B cell (primary cell): ENCODE measurements around the gene ATP6V1B1. TPM values are rescaled to one million over a fixed set of nuclear protein-coding genes. Genes with fewer than 3 reads are reported as not detected.

ENCODE experiments used
- ATAC-seq: fragments of 200-7000 bp; cut with Tn5 transposase; one replicate; pipeline ENCODE4 v1.10.0; 2021; ENCODE audit warnings: low read depth, mild to moderate bottlenecking, moderate number of reproducible peaks, moderate library complexity
- CTCF ChIA-PET: fragments of 350-600 bp; sonication (Branson Sonifier 250); formaldehyde crosslinking; loops from one replicate; lab custom pipeline; 2021; ENCODE audit warnings: antibody characterized with exemption, inconsistent platforms; lab: Charles Lee
- POLR2A ChIA-PET: fragments of 350-600 bp; sonication (Branson Sonifier 250); formaldehyde crosslinking; loops from one replicate; lab custom pipeline; 2021; ENCODE audit warnings: antibody characterized with exemption; lab: Charles Lee
- DNase-seq: peaks from one replicate; pipeline ENCODE4 v3.0.0; 2013
- H2AFZ ChIP-seq: 2 replicates; pipeline ENCODE4 v1.6.1; 2012; ENCODE audit warnings: mild to moderate bottlenecking, low read depth, low read length; ENCODE audit not compliant: insufficient read depth, poor library complexity, severe bottlenecking
- H3K27ac ChIP-seq, 2 donors: 1 replicate in 1 of 2; 2 replicates in 1 of 2; pipeline ENCODE4 v1.5.1; 2012 to 2013; ENCODE audit warnings: low read length in 2 of 2, mild to moderate bottlenecking in 2 of 2, moderate library complexity in 1 of 2
- H3K27me3 ChIP-seq, 4 experiments: fragments of 200-600 bp in 1 of 4; sonication (generic) in 1 of 4; replicated peaks in 1 of 4; 1 replicate in 2 of 4; 2 replicates in 2 of 4; pipeline versions ENCODE4 v1.6.1 to v1.7.0; 2013 to 2016; ENCODE audit warnings: low read length in 3 of 4, mild to moderate bottlenecking in 2 of 4, mixed read lengths in 1 of 4, moderate library complexity in 1 of 4; ENCODE audit not compliant: insufficient read depth in 4 of 4, control insufficient read depth in 3 of 4; ENCODE audit errors: control extremely low read depth in 1 of 4
- H3K36me3 ChIP-seq, 2 experiments: replicated peaks in 1 of 2; 1 replicate in 1 of 2; 2 replicates in 1 of 2; pipeline versions ENCODE4 v1.6.1 to v1.7.1; 2013; ENCODE audit warnings: low read length in 1 of 2; ENCODE audit not compliant: insufficient read depth in 2 of 2, control insufficient read depth in 1 of 2; ENCODE audit errors: control extremely low read depth in 1 of 2, extremely low read depth in 1 of 2
- H3K4me1 ChIP-seq, 2 donors: fragments of 200-600 bp in 1 of 2; sonication (generic) in 1 of 2; 1 replicate in 1 of 2; 2 replicates in 1 of 2; pipeline versions ENCODE4 v1.5.1 to v1.6.1; 2013 to 2017; ENCODE audit warnings: low read length in 2 of 2; ENCODE audit not compliant: control insufficient read depth in 2 of 2, insufficient read depth in 2 of 2
- H3K4me2 ChIP-seq: replicated peaks from 2 replicates; pipeline ENCODE3; 2012; ENCODE audit warnings: mild to moderate bottlenecking, low read depth, low read length; ENCODE audit not compliant: poor library complexity, severe bottlenecking
- H3K4me3 ChIP-seq, 5 experiments: fragments of 200-600 bp in 1 of 5; sonication (generic) in 1 of 5; 1 replicate in 3 of 5; 2 replicates in 2 of 5; pipeline versions ENCODE4 v1.5.1 to v1.7.0; 2011 to 2016; ENCODE audit warnings: low read length in 4 of 5, mild to moderate bottlenecking in 4 of 5, low read depth in 2 of 5, control low read depth in 1 of 5, moderate library complexity in 1 of 5; ENCODE audit not compliant: insufficient read depth in 1 of 5; ENCODE audit errors: control extremely low read depth in 1 of 5, extremely low read depth in 1 of 5
- H3K79me2 ChIP-seq: fragments of 200-600 bp; sonication (generic); one replicate; pipeline ENCODE4 v1.6.0; 2016; ENCODE audit warnings: low read length; ENCODE audit not compliant: control insufficient read depth, insufficient read depth
- H3K9ac ChIP-seq: fragments of 200-600 bp; sonication (generic); 2 replicates; pipeline ENCODE4 v1.6.1; 2017; ENCODE audit warnings: mild to moderate bottlenecking, low read length, moderate library complexity
- H3K9me3 ChIP-seq, 3 donors: one replicate each; pipeline versions ENCODE4 v1.6.1 to v1.7.1; 2013; ENCODE audit warnings: low read length in 2 of 3; ENCODE audit not compliant: control insufficient read depth in 2 of 3, insufficient read depth in 1 of 3; ENCODE audit errors: control extremely low read depth in 1 of 3
- H4K20me1 ChIP-seq: 2 replicates; pipeline ENCODE4 v1.6.0; 2012; ENCODE audit warnings: mild to moderate bottlenecking, low read length; ENCODE audit not compliant: insufficient read depth, control insufficient read depth, poor library complexity, severe bottlenecking
- H3K27ac Mint-ChIP-seq: one replicate; pipeline ENCODE4 v1.8.0; 2021; ENCODE audit warnings: mixed read lengths
- H3K27me3 Mint-ChIP-seq: one replicate; pipeline ENCODE4 v1.8.0; 2021; ENCODE audit warnings: mixed read lengths
- H3K4me1 Mint-ChIP-seq: one replicate; pipeline ENCODE4 v1.8.0; 2021; ENCODE audit warnings: mixed read lengths
- H3K4me3 Mint-ChIP-seq: one replicate; pipeline ENCODE4 v1.8.0; 2021; ENCODE audit warnings: mixed read lengths
- H3K9me3 Mint-ChIP-seq: one replicate; pipeline ENCODE4 v1.8.0; 2022; ENCODE audit warnings: mixed read lengths; ENCODE audit not compliant: insufficient read depth
- EZH2 ChIP-seq: IDR thresholded peaks from 2 replicates; pipeline ENCODE4 v1.6.1; 2012; ENCODE audit warnings: borderline replicate concordance, low read depth, mild to moderate bottlenecking, moderate library complexity, low read length; ENCODE audit not compliant: insufficient read depth, poor library complexity, severe bottlenecking
- WGBS: methylation state at CpG from one replicate; pipeline ENCODE4 v1.1.5; 2013; ENCODE audit warnings: missing lambda C conversion rate; ENCODE audit not compliant: insufficient coverage; 5-methylcytosine and 5-hydroxymethylcytosine counted together
- intact Hi-C: fragments of 100-400 bp; cut with micrococcal nuclease; formaldehyde crosslinking; loops from one replicate; pipeline ENCODE4 v1.10.0; 2022
- polyA plus RNA-seq: library from polyadenylated mRNA; depleted of rRNA; stranded (reverse); fragments of >200 nt; gene quantifications from 2 replicates; pipeline ENCODE4 v1.2.3, GENCODE V29; 2012
- total RNA-seq, 2 donors: library from RNA; stranded (reverse); fragments of 120-200 nt in 1 of 2; gene quantifications; 1 replicate in 1 of 2; 2 replicates in 1 of 2; pipeline versions ENCODE4 v1.2.3 to v1.2.4, GENCODE V29; 2013 to 2022
- TF ChIP-seq, protein P1 (sequence below): fragments of 200-600 bp; IDR thresholded peaks from one replicate; pipeline ENCODE4 v1.8.0; 2022; ENCODE audit warnings: antibody characterized with exemption, mild to moderate bottlenecking

Gene ATP6V1B1
- total and polyA plus RNA-seq, 2 donors (not counting 1 experiment from before 2014, with no cell fraction given), result not detected

GRCh38 chr2:70986499-70987189, 50.9 kb downstream of the ATP6V1B1 start:
- Mint-ChIP-seq H3K4me1 (peaks cover 16% of the 10 kb centered on the region), H3K9me3 (no peaks in the 10 kb centered on the region), H3K27ac (no peak overlapping the region), H3K4me3 (no peak overlapping the region), H3K27me3 (no peaks in the 10 kb centered on the region)
- Histone ChIP-seq H3K4me1 (peaks cover 7 to 8% of the 10 kb centered on the region in 2 donors), H3K27me3 (no peaks in the 10 kb centered on the region), H3K79me2 (no peaks in the 10 kb centered on the region), H3K36me3 (peaks cover 1 to 52% of the 10 kb centered on the region in 2 experiments), H3K9me3 (no peaks in the 10 kb centered on the region), H2AFZ (no peak overlapping the region), H3K4me3 (no peak overlapping the region), H3K4me2 (no peak overlapping the region), H3K9ac (no peak overlapping the region), H4K20me1 (no peaks in the 10 kb centered on the region), H3K27ac (no peak overlapping the region)
- ChIA-PET CTCF (interaction anchor here (1.0 to 6.6 kb wide), 3 partner anchors 9 to 21 kb away, joined by 3 to 44 read pairs (median 3); no protein-coding TSS in a partner anchor), POLR2A (no interaction called here)
- 79% methylated on average over 4 of the region's 4 CpGs for WGBS
- TF ChIP-seq, protein P1, sequence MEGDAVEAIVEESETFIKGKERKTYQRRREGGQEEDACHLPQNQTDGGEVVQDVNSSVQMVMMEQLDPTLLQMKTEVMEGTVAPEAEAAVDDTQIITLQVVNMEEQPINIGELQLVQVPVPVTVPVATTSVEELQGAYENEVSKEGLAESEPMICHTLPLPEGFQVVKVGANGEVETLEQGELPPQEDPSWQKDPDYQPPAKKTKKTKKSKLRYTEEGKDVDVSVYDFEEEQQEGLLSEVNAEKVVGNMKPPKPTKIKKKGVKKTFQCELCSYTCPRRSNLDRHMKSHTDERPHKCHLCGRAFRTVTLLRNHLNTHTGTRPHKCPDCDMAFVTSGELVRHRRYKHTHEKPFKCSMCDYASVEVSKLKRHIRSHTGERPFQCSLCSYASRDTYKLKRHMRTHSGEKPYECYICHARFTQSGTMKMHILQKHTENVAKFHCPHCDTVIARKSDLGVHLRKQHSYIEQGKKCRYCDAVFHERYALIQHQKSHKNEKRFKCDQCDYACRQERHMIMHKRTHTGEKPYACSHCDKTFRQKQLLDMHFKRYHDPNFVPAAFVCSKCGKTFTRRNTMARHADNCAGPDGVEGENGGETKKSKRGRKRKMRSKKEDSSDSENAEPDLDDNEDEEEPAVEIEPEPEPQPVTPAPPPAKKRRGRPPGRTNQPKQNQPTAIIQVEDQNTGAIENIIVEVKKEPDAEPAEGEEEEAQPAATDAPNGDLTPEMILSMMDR, result no peak
- TF ChIP-seq EZH2, result no peak
- no peak for DNase-seq
- ATAC-seq, result no peak
- intact Hi-C loops, result no loop called here

- H3K9me3 ChIP-seq, result no peaks in the 10 kb centered on the region
- Mint-ChIP-seq H3K27me3 (no peaks in the 10 kb centered on the region), H3K4me1 (peaks cover 18% of the 10 kb centered on the region), H3K4me3 (no peak overlapping the region), H3K9me3 (no peaks in the 10 kb centered on the region), H3K27ac (no peak overlapping the region)
- ChIA-PET POLR2A (interaction anchor here (0.8 kb wide), 1 partner anchor 900 kb away, joined by 3 read pairs; no protein-coding TSS in a partner anchor), CTCF (interaction anchor here (6.6 kb wide), 1 partner anchor 22 kb away, joined by 44 read pairs; no protein-coding TSS in a partner anchor)
- H2AFZ ChIP-seq, result no peak overlapping the region
- no peaks in the 10 kb centered on the region for H4K20me1 ChIP-seq
- no peak for ATAC-seq
- peaks cover 3% of the 10 kb centered on the region for H3K79me2 ChIP-seq
- no peak overlapping the region for H3K4me2 ChIP-seq
- TF ChIP-seq, protein P1, result no peak
- TF ChIP-seq EZH2, result no peak
- H3K4me1 ChIP-seq, result peaks cover 7 to 8% of the 10 kb centered on the region in 2 donors
- H3K27me3 ChIP-seq, result no peaks in the 10 kb centered on the region
- DNase-seq, result no peak
- WGBS, result 83% methylated on average over 1 of the region's 1 CpG
- H3K9ac ChIP-seq, result no peak overlapping the region
- H3K27ac ChIP-seq, result no peak overlapping the region
- intact Hi-C loops, result no loop called here
- H3K4me3 ChIP-seq, result no peak overlapping the region
- peaks cover 1 to 55% of the 10 kb centered on the region in 2 experiments for H3K36me3 ChIP-seq
Measured at GRCh38 chr2:70987386-70987785, 51.7 kb downstream of the ATP6V1B1 start.
